Ovary (tissue), 9 donors: ENCODE measurements around the gene PRR29. TPM values are rescaled to one million over a fixed set of nuclear protein-coding genes. Genes with fewer than 3 reads are reported as not detected.

Source experiments
- DNase-seq, 5 donors: peaks; one replicate each; pipeline ENCODE4 v3.0.0-alpha.2; 2019 to 2020
- H3K27ac ChIP-seq, 2 donors: fragments of 200-600 bp; one replicate each; pipeline versions ENCODE4 v1.5.1 to v1.8.0; 2019 to 2022
- H3K27me3 ChIP-seq: fragments of 200-600 bp; one replicate; pipeline ENCODE4 v1.8.0; 2022
- H3K36me3 ChIP-seq: fragments of 200-600 bp; sonication (generic); one replicate; pipeline ENCODE4 v1.5.1; 2019
- H3K4me1 ChIP-seq: one replicate; pipeline ENCODE4 v1.8.1; 2013; ENCODE audit warnings: mild to moderate bottlenecking, moderate library complexity; ENCODE audit not compliant: insufficient read depth
- H3K4me3 ChIP-seq: fragments of 200-600 bp; sonication (generic); one replicate; pipeline ENCODE4 v1.5.1; 2017
- H3K9me3 ChIP-seq, 2 donors: fragments of 200-600 bp in 1 of 2; sonication (generic) in 1 of 2; one replicate each; pipeline versions ENCODE4 v1.5.1 to v1.8.1; 2013 to 2019; ENCODE audit warnings: mild to moderate bottlenecking in 1 of 2, moderate library complexity in 1 of 2
- CTCF ChIP-seq, 3 donors: fragments of 450-650 bp in 2 of 3; fragments of 200-600 bp in 1 of 3; IDR thresholded peaks; one replicate each; pipeline versions ENCODE4 v1.5.1 to v1.8.0; 2016 to 2022; ENCODE audit warnings: antibody characterized with exemption in 3 of 3, mild to moderate bottlenecking in 1 of 3
- EP300 ChIP-seq: sonication (generic); formaldehyde crosslinking; IDR thresholded peaks from one replicate; pipeline ENCODE4 v1.6.1; 2017; ENCODE audit warnings: antibody characterized with exemption
- POLR2A ChIP-seq: fragments of 450-650 bp; IDR thresholded peaks from one replicate; pipeline ENCODE4 v1.6.1; 2017; ENCODE audit warnings: antibody characterized with exemption, mild to moderate bottlenecking, moderate library complexity
- WGBS, 3 donors: extraction: QIAGEN DNeasy Blood & Tissue Kit in 1 of 3; methylation state at CpG; one replicate each; pipeline versions ENCODE4 v1.1.5 to v1.1.7; 2013 to 2017; 5-methylcytosine and 5-hydroxymethylcytosine counted together
- intact Hi-C, 4 donors: fragments of 100-400 bp; cut with DNase I; formaldehyde crosslinking; loops; one replicate each; pipeline versions ENCODE4 v1.11.0 to v1.15.1; 2022 to 2023
- polyA plus RNA-seq, 2 donors: library from polyadenylated mRNA; stranded (reverse); fragments of 200-250 nt in 1 of 2; fragments of 350-450 nt in 1 of 2; fragmentation: Illumina TruSeq in 1 of 2; extraction: RNeasy Lipid Tissue Mini Kit (QIAGEN cat#74804) in 1 of 2; gene quantifications; one replicate each; pipeline ENCODE4 v1.2.3, GENCODE V29; 2013 to 2014
- total RNA-seq, 7 donors: library from RNA; depleted of rRNA in 2 of 7; stranded (reverse); fragments of >200 nt in 2 of 7; fragmentation: NEBNext Ultra II Directional in 3 of 7; extraction: Animal tissue kit (Norgen Biotek cat#: 25700) in 3 of 7; gene quantifications; one replicate each; pipeline versions ENCODE4 v1.1.0 to v1.2.4, GENCODE V29; 2016 to 2023
- donor health status: DM: no; HTN: no; CAD: no; lungs with moderate emphysema.
- donor health status: DM: no; HTN: no; CAD: no.
- donor health status: Bipolar disorder and iron deficiency.
- donor health status: DM: yes; HTN: yes; CAD: no.
- donor health status: DM: no; HTN: no; CAD: no.
- donor health status: DM: yes; HTN: yes; CAD: no.

Gene PRR29
- total and polyA plus RNA-seq, 9 donors, result 0.05 to 58.5 (median 1.8) TPM; not detected in 1

DNA sequence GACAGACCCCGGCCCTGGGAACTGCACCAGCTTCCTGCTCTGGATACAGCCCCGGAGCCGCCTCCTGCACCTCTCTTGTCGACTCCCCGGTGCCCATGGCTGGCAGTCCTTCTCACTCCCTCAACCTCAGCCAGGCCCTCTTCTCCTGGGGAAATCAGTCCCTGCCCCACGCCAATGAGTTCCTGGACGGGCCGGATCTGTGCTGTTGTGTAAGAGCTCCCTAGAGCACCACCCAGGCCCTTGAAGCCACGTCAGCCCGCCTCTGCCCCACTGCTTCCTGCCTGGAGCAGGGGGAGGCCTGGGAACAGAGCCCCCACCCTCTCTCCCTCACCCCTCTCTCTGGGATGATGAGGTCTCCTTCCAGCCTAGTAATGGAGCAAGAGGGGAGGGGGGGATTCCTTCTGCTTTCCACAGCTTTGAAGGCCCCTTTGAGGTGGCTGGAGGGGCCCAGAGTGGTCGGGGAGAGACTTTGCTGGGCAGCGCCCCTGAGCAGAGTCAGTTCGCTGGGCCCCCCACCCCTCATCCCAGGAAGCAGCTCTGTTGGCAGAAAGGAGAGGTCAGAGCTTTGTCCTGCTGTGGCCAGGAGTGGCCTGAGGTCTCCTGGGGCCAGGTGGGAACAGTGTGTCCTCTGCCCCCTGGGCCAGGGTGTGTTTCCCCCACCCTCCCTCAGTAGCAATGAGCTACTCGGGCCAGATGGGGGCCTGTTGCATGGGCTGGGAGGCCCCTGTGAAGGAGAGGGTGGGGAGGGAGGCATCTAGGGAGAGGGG lies 3.8 kb downstream of the PRR29 start:
- Histone ChIP-seq H3K9me3 (no peaks in the 10 kb centered on the region), H3K4me3 (no peak overlapping the region), H3K36me3 (no peaks in the 10 kb centered on the region), H3K27ac (no peak overlapping the region), H3K27me3 (no peaks in the 10 kb centered on the region), H3K4me1 (peaks cover 7% of the 10 kb centered on the region)
- no peak for TF ChIP-seq EP300
- TF ChIP-seq CTCF (IDR thresholded peaks at IDR 0.05), result no peak
- TF ChIP-seq POLR2A, result no peak
- no peak for DNase-seq
- 84 to 88% (median 87%) methylated on average over 14 of the region's 14 CpGs for WGBS, 3 donors
- intact Hi-C loops, result no loop called here

- no peak for DNase-seq
Measured at GRCh38 chr17:64002658-64003525, 4.7 kb downstream of the PRR29 start.

DNA sequence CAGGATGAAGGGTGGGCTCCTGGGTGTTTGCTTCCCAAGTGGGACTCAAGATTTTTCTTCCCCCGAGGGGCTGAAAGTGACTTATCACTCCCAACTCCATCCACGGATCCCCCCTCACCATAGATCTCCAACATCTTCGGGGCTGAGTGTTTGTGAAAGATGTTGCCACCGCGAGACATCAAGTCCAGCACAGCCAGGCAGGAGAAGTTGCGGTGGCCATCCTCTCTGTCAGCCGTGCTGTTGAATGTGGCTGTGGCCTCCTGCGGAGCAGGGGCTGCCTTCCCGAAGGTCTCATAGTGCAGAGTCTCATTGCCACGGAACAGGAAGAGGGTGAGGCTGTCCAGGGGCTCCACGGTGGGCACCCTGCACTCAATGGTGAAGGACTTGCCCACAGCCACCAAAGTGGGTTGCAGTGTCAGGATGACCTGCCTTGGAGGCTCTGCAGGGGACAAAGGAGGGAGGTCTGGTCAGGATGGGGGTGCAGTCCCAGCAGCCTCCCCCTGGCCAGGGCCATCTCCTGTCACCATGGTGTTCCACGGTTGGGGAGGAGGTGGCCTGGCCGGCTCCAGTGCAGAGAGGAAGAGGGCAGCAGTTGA lies 5.5 kb downstream of the PRR29 start:
- Histone ChIP-seq H3K27me3 (no peaks in the 10 kb centered on the region), H3K36me3 (no peaks in the 10 kb centered on the region), H3K4me1 (peaks cover 2% of the 10 kb centered on the region), H3K9me3 (no peaks in the 10 kb centered on the region), H3K27ac (no peak overlapping the region), H3K4me3 (no peak overlapping the region)
- no peak for TF ChIP-seq POLR2A
- TF ChIP-seq CTCF (IDR thresholded peaks at IDR 0.05), result no peak
- no peak for TF ChIP-seq EP300
- WGBS, 3 donors, result 84 to 88% (median 86%) methylated on average over 13 of the region's 13 CpGs
- DNase-seq, result no peak
- intact Hi-C loops, result no loop called here

More at GRCh38 chr17:64002658-64003525, 4.7 kb downstream of the PRR29 start:
- H3K9me3 ChIP-seq, result no peaks in the 10 kb centered on the region
- 83 to 89% (median 86%) methylated on average over 21 to 22 of the region's 22 CpGs for WGBS, 3 donors
- H3K4me1 ChIP-seq, result peaks cover 4% of the 10 kb centered on the region
- H3K4me3 ChIP-seq, result no peak overlapping the region
- H3K36me3 ChIP-seq, result no peaks in the 10 kb centered on the region
- intact Hi-C loops, result no loop called here
- H3K27me3 ChIP-seq, result no peaks in the 10 kb centered on the region
- H3K27ac ChIP-seq, result no peak overlapping the region
- TF ChIP-seq POLR2A (no peak), EP300 (no peak), CTCF (IDR thresholded peaks at IDR 0.05) (no peak)

- TF ChIP-seq POLR2A, result no peak
- WGBS, 3 donors, result 83 to 89% (median 88%) methylated on average over 7 of the region's 7 CpGs
- H3K36me3 ChIP-seq, result no peaks in the 10 kb centered on the region
- no peaks in the 10 kb centered on the region for H3K4me1 ChIP-seq
- intact Hi-C loops, result no loop called here
- DNase-seq, result no peak
- no peak overlapping the region for H3K4me3 ChIP-seq
- no peak overlapping the region for H3K27ac ChIP-seq
- H3K27me3 ChIP-seq, result no peaks in the 10 kb centered on the region
- H3K9me3 ChIP-seq, result no peaks in the 10 kb centered on the region
Measured at GRCh38 chr17:64004218-64004770, 6.1 kb downstream of the PRR29 start.
